Dermis microvascular lymphatic vessel endothelial cell (primary cell): ENCODE measurements around the gene PER3. TPM values are rescaled to one million over a fixed set of nuclear protein-coding genes. Genes with fewer than 3 reads are reported as not detected.

Source experiments
- DNase-seq, 2 donors: peaks; one replicate each; pipeline versions ENCODE4 v3.0.0 to v3.0.0-alpha.2; 2010; ENCODE audit warnings: low read depth in 2 of 2
- total RNA-seq: library from RNA; depleted of rRNA; stranded (reverse); fragments of >200 nt; gene quantifications from 2 replicates; pipeline ENCODE4 v1.2.1, GENCODE V29; 2014

The PER3 gene
- total RNA-seq, 1 donor from 2014 or later = 0.90 TPM

- DNase-seq = no peak
Observed at GRCh38 chr1:7831458-7831857, 47.4 kb downstream of the PER3 start.

- no peak for DNase-seq
Observed at GRCh38 chr1:7833035-7833434, 48.9 kb downstream of the PER3 start.

- DNase-seq = no peak
Observed at GRCh38 chr1:7838714-7839113, 54.6 kb downstream of the PER3 start.

GRCh38 chr1:7839526-7839925, 55.4 kb downstream of the PER3 start:
- no peak for DNase-seq

GRCh38 chr1:7842517-7842916, 58.4 kb downstream of the PER3 start:
- DNase-seq = no peak

- DNase-seq = no peak
Observed at GRCh38 chr1:7845761-7846160, 61.7 kb downstream of the PER3 start.

GRCh38 chr1:7846656-7847055, 62.6 kb downstream of the PER3 start:
- no peak for DNase-seq

- DNase-seq = no peak
Observed at GRCh38 chr1:7847599-7847998, 63.5 kb downstream of the PER3 start.

GRCh38 chr1:7850786-7851185, 66.7 kb downstream of the PER3 start:
- no peak for DNase-seq

- no peak for DNase-seq
Observed at GRCh38 chr1:7852804-7853683, 69.0 kb downstream of the PER3 start, which contains the start of gene UTS2. Gene UTS2 (minus strand): TSS chr1:7853065. CDS start chr1:7853003, 62 bp downstream.

GRCh38 chr1:7853684-7854026, 69.6 kb downstream of the PER3 start:
- no peak for DNase-seq

GRCh38 chr1:7856345-7856744, 72.3 kb downstream of the PER3 start:
- no peak for DNase-seq

- no peak for DNase-seq
Observed at GRCh38 chr1:7857000-7857399, 72.9 kb downstream of the PER3 start.

- no peak for DNase-seq
Observed at GRCh38 chr1:7857985-7858384, 73.9 kb downstream of the PER3 start.

GRCh38 chr1:7859406-7859805, 75.3 kb downstream of the PER3 start:
- DNase-seq = no peak

GRCh38 chr1:7860130-7860529, 76.0 kb downstream of the PER3 start:
- DNase-seq = no peak

GRCh38 chr1:7861452-7861851, 77.4 kb downstream of the PER3 start:
- no peak for DNase-seq

GRCh38 chr1:7862211-7863060, 78.3 kb downstream of the PER3 start:
- no peak for DNase-seq

GRCh38 chr1:7863756-7864328, 79.8 kb downstream of the PER3 start:
- no peak for DNase-seq

GRCh38 chr1:7865978-7866377, 81.9 kb downstream of the PER3 start:
- DNase-seq = no peak

GRCh38 chr1:7868070-7868780, 84.1 kb downstream of the PER3 start:
- DNase-seq = no peak
